Ascending aorta (tissue), 2 donors: ENCODE data around the gene HEMGN. TPM values are rescaled to one million over a fixed set of nuclear protein-coding genes. Genes with fewer than 3 reads are reported as not detected.
"Not testable (repeated sequence)": the region's sequence is repeated elsewhere in the genome, so short reads cannot be mapped to it uniquely, and the experiment has no call there.

Experiments used
- DNase-seq, 2 donors: peaks; one replicate each; pipeline ENCODE4 v3.0.0-alpha.2; 2019; ENCODE audit warnings: low spot score in 2 of 2
- H3K27ac ChIP-seq, 2 donors: fragments of 200-600 bp; sonication (generic); one replicate each; pipeline ENCODE4 v1.5.1; 2016 to 2017; ENCODE audit warnings: mild to moderate bottlenecking in 1 of 2
- H3K27me3 ChIP-seq: fragments of 200-600 bp; sonication (generic); one replicate; pipeline ENCODE4 v1.5.1; 2017
- H3K36me3 ChIP-seq, 2 donors: fragments of 200-600 bp; sonication (generic); one replicate each; pipeline ENCODE4 v1.5.1; 2016
- H3K4me1 ChIP-seq, 2 donors: fragments of 200-600 bp; sonication (generic); one replicate each; pipeline ENCODE4 v1.5.1; 2016 to 2017; ENCODE audit warnings: mild to moderate bottlenecking in 1 of 2
- H3K4me3 ChIP-seq, 2 donors: fragments of 200-600 bp; sonication (generic); one replicate each; pipeline ENCODE4 v1.5.1; 2016 to 2017; ENCODE audit warnings: mild to moderate bottlenecking in 1 of 2
- H3K9me3 ChIP-seq, 2 donors: fragments of 200-600 bp; sonication (generic); one replicate each; pipeline ENCODE4 v1.5.1; 2016
- intact Hi-C: fragments of 100-400 bp; cut with DNase I; formaldehyde crosslinking; loops from one replicate; pipeline ENCODE4 v1.15.1; 2023
- total RNA-seq: library from RNA; depleted of rRNA; stranded (reverse); fragments of >200 nt; gene quantifications from one replicate; pipeline ENCODE4 v1.1.0, GENCODE V29; 2016
- TF ChIP-seq, protein P1 (sequence below), 3 experiments: fragments of 200-600 bp in 2 of 3; fragments of 450-650 bp in 1 of 3; sonication (generic) in 2 of 3; IDR thresholded peaks; one replicate each; pipeline ENCODE4 v1.5.1; 2016 to 2019; ENCODE audit warnings: antibody characterized with exemption in 3 of 3, mild to moderate bottlenecking in 1 of 3, moderate library complexity in 1 of 3

HEMGN gene
- total RNA-seq, 1 donor from 2014 or later: not detected

DNA sequence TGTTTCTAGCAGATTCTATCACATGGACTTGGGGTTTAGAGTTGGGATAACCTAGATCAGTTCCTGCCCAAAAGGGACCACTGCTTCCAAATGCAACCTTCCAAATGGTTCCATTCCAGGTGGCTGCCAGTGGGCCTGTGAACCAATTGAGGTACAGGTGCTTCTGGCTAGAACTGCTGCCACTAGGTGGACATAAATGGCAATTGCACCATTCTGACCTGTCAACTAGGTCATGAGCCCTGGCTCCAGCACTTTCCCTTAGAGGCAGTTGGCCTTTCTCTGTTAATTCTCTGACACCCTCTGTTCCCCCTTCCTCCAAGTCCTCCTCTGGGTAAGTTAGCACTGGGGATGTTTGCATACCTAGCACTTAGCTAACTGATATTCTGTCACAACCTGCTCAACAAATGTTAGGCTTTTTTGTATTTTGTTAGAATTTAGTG, 16.6 kb upstream of the HEMGN start:
- H3K9me3 ChIP-seq: no peaks in the 10 kb centered on the region
- intact Hi-C loops: no loop called here
- no peaks in the 10 kb centered on the region for H3K4me1 ChIP-seq
- no peaks in the 10 kb centered on the region for H3K27me3 ChIP-seq
- DNase-seq: no peak
- TF ChIP-seq, protein P1, sequence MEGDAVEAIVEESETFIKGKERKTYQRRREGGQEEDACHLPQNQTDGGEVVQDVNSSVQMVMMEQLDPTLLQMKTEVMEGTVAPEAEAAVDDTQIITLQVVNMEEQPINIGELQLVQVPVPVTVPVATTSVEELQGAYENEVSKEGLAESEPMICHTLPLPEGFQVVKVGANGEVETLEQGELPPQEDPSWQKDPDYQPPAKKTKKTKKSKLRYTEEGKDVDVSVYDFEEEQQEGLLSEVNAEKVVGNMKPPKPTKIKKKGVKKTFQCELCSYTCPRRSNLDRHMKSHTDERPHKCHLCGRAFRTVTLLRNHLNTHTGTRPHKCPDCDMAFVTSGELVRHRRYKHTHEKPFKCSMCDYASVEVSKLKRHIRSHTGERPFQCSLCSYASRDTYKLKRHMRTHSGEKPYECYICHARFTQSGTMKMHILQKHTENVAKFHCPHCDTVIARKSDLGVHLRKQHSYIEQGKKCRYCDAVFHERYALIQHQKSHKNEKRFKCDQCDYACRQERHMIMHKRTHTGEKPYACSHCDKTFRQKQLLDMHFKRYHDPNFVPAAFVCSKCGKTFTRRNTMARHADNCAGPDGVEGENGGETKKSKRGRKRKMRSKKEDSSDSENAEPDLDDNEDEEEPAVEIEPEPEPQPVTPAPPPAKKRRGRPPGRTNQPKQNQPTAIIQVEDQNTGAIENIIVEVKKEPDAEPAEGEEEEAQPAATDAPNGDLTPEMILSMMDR (IDR thresholded peaks at IDR 0.05): peak in 2 of 3 experiments; percentile 4 to 27
- no peaks in the 10 kb centered on the region for H3K36me3 ChIP-seq
- no peak overlapping the region for H3K4me3 ChIP-seq
- H3K27ac ChIP-seq: no peak overlapping the region

DNA sequence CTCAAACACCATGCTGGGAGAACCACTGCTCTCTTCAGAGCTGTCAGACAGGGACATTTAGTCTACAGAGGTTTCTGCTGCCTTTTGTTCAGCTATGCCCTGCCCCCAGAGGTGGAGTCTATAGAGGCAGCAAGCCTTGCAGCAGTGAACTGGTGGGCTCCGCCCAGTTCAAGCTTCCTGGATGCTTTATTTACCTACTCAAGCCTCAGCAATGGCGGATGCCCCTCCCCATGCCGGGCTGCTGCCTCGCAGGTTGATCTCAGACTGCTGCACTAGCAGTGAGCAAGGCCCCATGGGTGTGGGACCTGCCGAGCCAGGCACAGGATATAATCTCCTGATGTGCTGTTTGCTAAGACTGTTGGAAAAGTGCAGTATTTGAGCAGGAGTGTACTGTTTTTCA, 12.9 kb upstream of the HEMGN start:
- H3K27me3 ChIP-seq, intact Hi-C loops, H3K4me1 ChIP-seq, DNase-seq, H3K36me3 ChIP-seq, H3K4me3 ChIP-seq, H3K9me3 ChIP-seq, H3K27ac ChIP-seq: not testable (repeated sequence)

DNA sequence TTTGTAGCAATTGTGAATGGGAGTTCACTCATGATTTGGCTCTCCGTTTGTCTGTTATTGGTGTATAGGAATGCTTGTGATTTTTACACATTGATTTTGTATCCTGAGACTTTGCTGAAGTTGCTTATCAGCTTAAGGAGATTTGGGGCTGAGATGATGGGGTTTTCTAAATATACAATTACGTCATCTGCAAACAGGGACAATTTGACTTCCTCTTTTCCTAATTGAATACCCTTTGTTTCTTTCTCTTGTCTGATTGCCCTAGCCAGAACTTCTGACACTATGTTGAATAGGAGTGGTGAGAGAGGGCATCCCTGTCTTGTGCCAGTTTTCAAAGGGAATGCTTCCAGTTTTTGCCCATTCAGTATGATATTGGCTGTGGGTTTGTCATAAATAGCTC, 9.1 kb upstream of the HEMGN start:
- H3K4me3 ChIP-seq, H3K27ac ChIP-seq, intact Hi-C loops, H3K27me3 ChIP-seq, H3K9me3 ChIP-seq, DNase-seq, H3K4me1 ChIP-seq, H3K36me3 ChIP-seq: not testable (repeated sequence)

DNA sequence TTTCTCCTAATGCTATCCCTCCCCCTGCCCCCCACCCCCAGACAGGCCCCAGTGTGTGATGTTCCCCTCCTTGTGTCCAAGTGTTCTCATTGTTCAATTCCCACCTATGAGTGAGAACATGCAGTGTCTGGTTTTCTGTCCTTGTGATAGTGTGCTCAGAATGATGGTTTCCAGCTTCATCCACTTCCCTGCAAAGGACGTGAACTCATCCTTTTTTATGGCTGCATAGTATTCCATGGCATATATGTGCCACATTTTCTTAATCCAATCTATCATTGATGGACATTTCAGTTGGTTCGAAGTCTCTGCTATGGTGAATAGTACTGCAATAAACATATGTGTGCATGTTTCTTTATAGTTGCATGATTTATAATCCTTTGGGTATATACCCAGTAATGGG, 7.5 kb upstream of the HEMGN start:
- intact Hi-C loops, H3K4me1 ChIP-seq, H3K27me3 ChIP-seq, H3K36me3 ChIP-seq, H3K9me3 ChIP-seq, H3K4me3 ChIP-seq, H3K27ac ChIP-seq, DNase-seq: not testable (repeated sequence)

DNA sequence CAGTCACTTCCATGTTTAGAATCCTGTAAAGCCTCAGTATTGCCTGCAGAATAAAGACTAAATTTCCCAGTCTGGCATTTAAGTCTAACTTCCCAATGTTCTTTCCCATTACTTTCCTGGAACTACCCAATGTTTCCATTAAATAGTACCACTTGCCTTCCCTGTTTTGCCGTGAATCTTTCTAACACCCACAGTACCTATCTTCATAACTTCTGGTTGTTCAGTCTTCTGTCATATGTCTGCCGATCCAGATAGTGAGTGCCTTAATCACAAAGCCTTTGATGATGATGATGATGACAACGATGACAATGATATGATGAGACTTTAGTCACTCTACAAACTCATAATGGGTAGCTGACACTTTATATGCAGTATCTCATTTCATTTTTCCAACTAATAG, 6.6 kb upstream of the HEMGN start:
- intact Hi-C loops: no loop called here

DNA sequence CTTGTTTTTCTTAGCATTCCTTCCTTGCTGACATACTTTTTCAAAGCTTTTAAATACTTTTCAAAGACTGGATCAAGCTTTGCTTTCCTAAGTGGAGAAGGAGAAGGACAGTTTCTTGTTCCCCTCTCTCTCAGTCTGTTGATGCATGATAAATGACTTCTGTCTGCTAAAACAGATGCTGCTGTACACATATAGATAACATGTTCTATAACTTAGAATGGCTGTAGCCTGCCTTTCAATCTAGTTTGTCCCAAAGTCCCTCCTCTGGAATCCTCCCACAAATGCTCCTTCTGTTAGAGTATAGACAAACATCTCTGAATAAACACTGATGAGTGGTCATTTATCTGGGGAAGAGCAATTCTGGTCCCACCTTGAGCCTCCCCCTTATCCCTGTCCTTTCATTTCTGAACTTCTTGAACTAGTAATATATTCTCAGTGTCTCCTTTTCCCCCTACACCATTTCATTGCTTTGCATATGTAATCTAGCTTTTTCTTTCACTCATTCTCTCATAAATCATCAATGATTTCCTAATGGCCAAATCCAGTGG, 5.4 kb upstream of the HEMGN start:
- no peak for DNase-seq
- H3K9me3 ChIP-seq: no peaks in the 10 kb centered on the region
- TF ChIP-seq, protein P1 (IDR thresholded peaks at IDR 0.05): no peak
- intact Hi-C loops: no loop called here
- no peak overlapping the region for H3K27ac ChIP-seq
- H3K4me3 ChIP-seq: no peak overlapping the region
- no peaks in the 10 kb centered on the region for H3K36me3 ChIP-seq
- no peaks in the 10 kb centered on the region for H3K4me1 ChIP-seq
- no peaks in the 10 kb centered on the region for H3K27me3 ChIP-seq

More for the DNA sequence above, 6.6 kb upstream of the HEMGN start:
- no peaks in the 10 kb centered on the region for H3K36me3 ChIP-seq
- H3K9me3 ChIP-seq: no peaks in the 10 kb centered on the region
- DNase-seq: no peak
- H3K27ac ChIP-seq: no peak overlapping the region
- H3K4me1 ChIP-seq: no peaks in the 10 kb centered on the region
- no peaks in the 10 kb centered on the region for H3K27me3 ChIP-seq
- TF ChIP-seq, protein P1 (IDR thresholded peaks at IDR 0.05): no peak
- no peak overlapping the region for H3K4me3 ChIP-seq

DNA sequence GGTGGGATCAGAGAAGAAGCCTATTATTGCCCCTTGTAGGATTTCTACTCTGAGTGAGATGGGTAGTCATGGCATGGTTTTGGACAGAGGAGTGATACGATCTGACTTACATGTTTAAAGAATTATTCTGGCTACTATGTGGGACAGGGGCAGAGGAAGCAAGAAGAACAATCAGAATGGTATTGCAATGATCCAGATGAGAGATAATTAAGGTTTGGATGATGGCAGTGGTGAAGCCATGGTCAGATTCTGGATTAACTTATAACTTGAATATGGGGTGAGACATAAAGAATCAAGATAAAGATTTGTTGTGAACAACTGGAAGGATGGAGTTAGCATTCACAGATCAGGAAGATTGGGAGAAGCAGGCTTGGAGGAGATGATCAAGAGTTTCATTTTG, 3.4 kb upstream of the HEMGN start:
- no peaks in the 10 kb centered on the region for H3K4me1 ChIP-seq
- intact Hi-C loops: no loop called here
- H3K9me3 ChIP-seq: no peaks in the 10 kb centered on the region
- TF ChIP-seq, protein P1 (IDR thresholded peaks at IDR 0.05): no peak
- no peaks in the 10 kb centered on the region for H3K27me3 ChIP-seq
- no peak for DNase-seq
- H3K36me3 ChIP-seq: no peaks in the 10 kb centered on the region
- no peak overlapping the region for H3K4me3 ChIP-seq
- no peak overlapping the region for H3K27ac ChIP-seq
